AG04449 (cell line): Measurements from ENCODE around the gene P2RY2.

Experiments used
- CTCF ChIA-PET: fragments of 350-600 bp; formaldehyde crosslinking; extraction: SDS; loops from one replicate; lab custom pipeline; 2021; ENCODE audit warnings: antibody characterized with exemption; lab: Yijun Ruan, JAX
- POLR2A ChIA-PET: fragments of 400-600, 350-600 bp; formaldehyde crosslinking; extraction: SDS; loops from one replicate; lab custom pipeline; 2020; ENCODE audit warnings: antibody characterized with exemption, inconsistent platforms; lab: Yijun Ruan, JAX
- DNase-seq: peaks from one replicate; pipeline ENCODE4 v3.0.0-alpha.2; 2010; ENCODE audit warnings: low read depth, low spot score
- H3K4me3 ChIP-seq: 2 replicates; pipeline ENCODE4 v1.5.1; 2011; ENCODE audit warnings: low read depth, mild to moderate bottlenecking, control low read depth, low read length
- TF ChIP-seq, protein P1 (sequence below): IDR thresholded peaks from one replicate; pipeline ENCODE4 v1.5.1; 2011; ENCODE audit warnings: mild to moderate bottlenecking, moderate library complexity, low read length, control low read depth, inconsistent platforms; ENCODE audit not compliant: insufficient read depth; ENCODE audit errors: missing control alignments

P2RY2 gene

DNA sequence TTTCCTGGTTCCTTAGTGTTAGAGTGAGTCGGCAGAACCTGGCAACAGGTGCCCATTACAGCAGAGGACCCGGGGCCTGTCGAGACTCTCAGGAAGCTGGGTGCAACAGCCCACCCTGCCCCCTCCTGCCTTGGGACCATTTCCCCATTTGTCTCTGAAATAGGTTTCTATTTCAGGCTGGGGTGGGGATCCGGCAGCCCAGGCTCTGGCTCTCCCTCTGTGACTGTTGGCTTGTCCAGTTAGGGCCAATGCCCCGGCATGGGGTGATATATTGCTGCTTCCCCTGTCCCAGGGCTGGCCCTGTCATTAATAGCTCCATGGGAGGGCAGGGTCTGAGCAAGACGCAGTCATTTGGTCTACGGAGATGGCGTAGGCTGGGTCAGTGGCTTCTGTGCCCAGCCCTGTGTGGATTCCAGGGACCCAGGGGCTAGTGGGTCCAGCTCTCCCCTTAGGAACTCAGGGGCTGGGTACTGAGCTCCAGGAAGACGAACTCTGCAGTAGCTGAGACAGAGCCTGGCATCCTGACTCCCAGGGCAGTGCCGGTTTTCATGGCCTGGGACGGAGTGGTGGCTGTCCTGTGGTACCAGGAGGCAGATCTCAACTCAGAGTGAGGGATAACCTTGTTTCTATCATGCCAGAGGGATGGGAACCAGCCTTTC is 56.8 kb downstream of the P2RY2 start:
- CTCF ChIA-PET = interaction anchor here (1.0 to 2.1 kb wide), 8 partner anchors 11 to 445 kb away, joined by 3 to 12 read pairs (median 4); no protein-coding TSS in a partner anchor
- no peak overlapping the region for H3K4me3 ChIP-seq
- TF ChIP-seq, protein P1, sequence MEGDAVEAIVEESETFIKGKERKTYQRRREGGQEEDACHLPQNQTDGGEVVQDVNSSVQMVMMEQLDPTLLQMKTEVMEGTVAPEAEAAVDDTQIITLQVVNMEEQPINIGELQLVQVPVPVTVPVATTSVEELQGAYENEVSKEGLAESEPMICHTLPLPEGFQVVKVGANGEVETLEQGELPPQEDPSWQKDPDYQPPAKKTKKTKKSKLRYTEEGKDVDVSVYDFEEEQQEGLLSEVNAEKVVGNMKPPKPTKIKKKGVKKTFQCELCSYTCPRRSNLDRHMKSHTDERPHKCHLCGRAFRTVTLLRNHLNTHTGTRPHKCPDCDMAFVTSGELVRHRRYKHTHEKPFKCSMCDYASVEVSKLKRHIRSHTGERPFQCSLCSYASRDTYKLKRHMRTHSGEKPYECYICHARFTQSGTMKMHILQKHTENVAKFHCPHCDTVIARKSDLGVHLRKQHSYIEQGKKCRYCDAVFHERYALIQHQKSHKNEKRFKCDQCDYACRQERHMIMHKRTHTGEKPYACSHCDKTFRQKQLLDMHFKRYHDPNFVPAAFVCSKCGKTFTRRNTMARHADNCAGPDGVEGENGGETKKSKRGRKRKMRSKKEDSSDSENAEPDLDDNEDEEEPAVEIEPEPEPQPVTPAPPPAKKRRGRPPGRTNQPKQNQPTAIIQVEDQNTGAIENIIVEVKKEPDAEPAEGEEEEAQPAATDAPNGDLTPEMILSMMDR = no peak
- POLR2A ChIA-PET = no interaction called here
- DNase-seq = no peak

DNA sequence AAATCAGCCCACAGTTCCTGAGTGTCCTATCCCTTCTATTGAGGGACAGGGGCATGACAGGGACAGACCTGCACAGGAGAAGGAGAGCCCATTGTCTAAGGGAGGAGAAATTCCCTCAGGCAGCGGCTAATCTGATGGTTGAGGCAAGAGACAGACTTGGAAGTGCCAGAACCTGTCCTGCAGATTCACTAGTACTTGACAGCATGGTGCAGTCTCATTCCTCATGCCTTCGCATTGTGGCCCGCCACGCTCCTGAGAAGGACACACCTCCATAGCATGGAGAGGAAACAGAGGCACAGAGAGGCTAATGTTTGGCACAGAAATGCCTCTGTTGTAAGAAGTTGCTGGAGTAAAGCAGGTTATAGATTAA is 57.3 kb downstream of the P2RY2 start:
- DNase-seq = no peak
- POLR2A ChIA-PET = no interaction called here
- no peak overlapping the region for H3K4me3 ChIP-seq
- CTCF ChIA-PET = interaction anchor here (1.0 to 2.1 kb wide), 5 partner anchors 11 to 25 kb away, joined by 3 to 12 read pairs (median 5); no protein-coding TSS in a partner anchor
- TF ChIP-seq, protein P1 = no peak

DNA sequence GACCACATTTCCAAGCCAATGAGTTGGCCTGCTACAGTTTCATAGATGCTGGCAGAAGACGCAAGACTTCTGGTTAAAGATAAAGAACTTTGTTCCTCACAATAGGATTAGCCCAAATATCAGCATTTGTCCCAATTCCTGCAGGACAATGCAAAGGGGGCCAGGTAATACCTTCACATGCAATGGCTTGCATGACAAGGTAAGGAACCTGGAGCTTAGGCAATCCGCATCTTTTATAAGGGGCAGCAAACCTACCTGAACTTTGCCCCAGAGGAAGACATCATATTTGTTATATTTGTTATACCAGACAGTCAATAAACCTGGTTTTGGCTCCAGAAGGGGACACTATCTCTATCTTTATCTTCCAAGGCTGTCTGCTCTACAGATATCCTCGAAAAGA is 59.4 kb downstream of the P2RY2 start:
- TF ChIP-seq, protein P1 = no peak
- CTCF ChIA-PET = interaction anchor here (1.8 kb wide), 1 partner anchor 12 kb away, joined by 5 read pairs; no protein-coding TSS in a partner anchor
- DNase-seq = no peak
- no peak overlapping the region for H3K4me3 ChIP-seq
- POLR2A ChIA-PET = no interaction called here

DNA sequence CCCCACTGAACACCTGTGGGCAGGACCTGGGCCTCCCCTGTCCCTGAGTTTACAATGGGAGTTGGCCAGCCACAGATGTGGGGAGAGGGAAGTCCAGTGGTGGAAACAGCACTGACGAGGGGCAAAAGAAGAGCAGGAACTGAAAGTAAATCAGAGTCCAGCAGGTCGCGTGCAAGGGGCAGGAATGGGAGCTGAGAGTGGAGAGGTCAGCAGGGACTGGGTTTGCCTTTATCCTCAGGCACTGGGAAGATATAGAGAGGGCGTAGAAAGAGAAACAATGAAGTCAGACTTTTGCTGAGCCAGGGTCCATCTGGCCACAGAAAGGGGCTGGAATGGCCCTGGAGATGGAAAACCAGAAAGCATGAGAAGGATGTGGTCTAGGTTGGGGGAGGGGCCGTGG is 62.5 kb downstream of the P2RY2 start:
- ChIA-PET POLR2A (no interaction called here), CTCF (interaction anchor here (1.0 to 3.2 kb wide), 7 partner anchors 8 to 113 kb away, joined by 3 to 30 read pairs (median 5); no protein-coding TSS in a partner anchor)
- TF ChIP-seq, protein P1 = no peak
- no peak for DNase-seq
- H3K4me3 ChIP-seq = no peak overlapping the region

DNA sequence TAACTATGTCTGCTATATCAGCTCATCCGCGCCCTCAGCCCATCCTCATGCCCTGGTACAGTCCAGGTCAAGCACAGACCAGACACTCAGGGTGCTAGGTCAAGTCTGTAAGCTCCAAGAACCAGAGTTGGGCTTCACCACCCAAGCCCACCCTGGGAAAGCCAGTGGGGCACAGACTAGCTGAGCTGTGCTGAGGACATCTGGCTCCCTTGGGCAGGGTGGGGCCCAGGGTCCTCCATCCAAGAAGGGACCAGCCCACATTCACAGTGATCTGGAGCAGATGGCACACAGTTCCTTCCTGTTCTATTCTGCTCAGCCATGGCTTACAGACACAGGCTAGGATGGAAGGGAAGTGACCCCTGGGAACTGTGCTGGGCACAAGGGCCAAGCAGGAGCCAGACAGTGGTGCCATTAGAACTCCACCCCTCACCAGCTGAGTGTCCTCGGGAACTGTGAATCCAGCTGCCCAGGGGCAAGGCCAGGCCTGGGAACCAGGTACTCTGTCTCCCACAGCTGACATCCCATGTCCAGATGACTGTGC is 63.2 kb downstream of the P2RY2 start:
- TF ChIP-seq, protein P1 = no peak
- POLR2A ChIA-PET = no interaction called here
- H3K4me3 ChIP-seq = no peak overlapping the region
- no peak for DNase-seq
- CTCF ChIA-PET = interaction anchor here (1.0 to 3.2 kb wide), 6 partner anchors 8 to 103 kb away, joined by 3 to 30 read pairs (median 4); no protein-coding TSS in a partner anchor
